ENCODE measurements around the gene FAM43A. TPM values are rescaled to one million over a fixed set of nuclear protein-coding genes. Genes with fewer than 3 reads are reported as not detected.

FAM43A gene
- total and polyA plus RNA-seq, 12 donors = 8.9 to 61.7 (median 17.8) TPM

- H3K27ac ChIP-seq = peak overlapping the region in 9 of 10 donors; percentile 76 to 96 (median 88)
- no peaks in the 10 kb centered on the region for H3K9me3 ChIP-seq
- DNase-seq (no peak), ATAC-seq (no peak)
- peaks cover 0 to 16% (median 0%) of the 10 kb centered on the region in 9 donors for H3K36me3 ChIP-seq
- 51 to 54% methylated on average over 6 of the region's 6 CpGs for WGBS, 2 donors
- H3K4me3 ChIP-seq = peak overlapping the region in 9 of 10 donors; percentile 60 to 98 (median 85)
- H3K4me1 ChIP-seq = peaks cover 12 to 66% (median 52%) of the 10 kb centered on the region in 9 donors
- TF ChIP-seq CTCF (IDR thresholded peaks at IDR 0.05) = no peak
- intact Hi-C loops (cut with DNase I) = loop anchor here in 9 of 10 donors (2.0 to 10.0 kb wide), 20 partner anchors 48 to 836 kb away; no protein-coding TSS in a partner anchor
- no peaks in the 10 kb centered on the region for H3K27me3 ChIP-seq
Measured at GRCh38 chr3:194688946-194689345, 3.3 kb downstream of the FAM43A start.

GRCh38 chr3:194689493-194689944 lies 3.8 kb downstream of the FAM43A start:
- Histone ChIP-seq H3K4me1 (peaks cover 12 to 64% (median 52%) of the 10 kb centered on the region in 9 donors), H3K27ac (peak overlapping the region in 9 of 10 donors; percentile 76 to 96 (median 88)), H3K4me3 (peak overlapping the region in 7 of 10 donors; percentile 68 to 98 (median 86)), H3K9me3 (no peaks in the 10 kb centered on the region), H3K27me3 (no peaks in the 10 kb centered on the region), H3K36me3 (peaks cover 0 to 16% (median 0%) of the 10 kb centered on the region in 9 donors)
- peak; percentile 33 to 34 for DNase-seq
- TF ChIP-seq CTCF (IDR thresholded peaks at IDR 0.05) = no peak
- WGBS, 2 donors = 34 to 55% methylated on average over 9 of the region's 9 CpGs
- intact Hi-C loops (cut with DNase I) = loop anchor here in 9 of 10 donors (2.0 to 10.0 kb wide), 20 partner anchors 48 to 835 kb away; no protein-coding TSS in a partner anchor
- no peak for ATAC-seq

GRCh38 chr3:194690501-194691372 lies 5.1 kb downstream of the FAM43A start:
- H3K4me1 ChIP-seq = peaks cover 12 to 59% (median 42%) of the 10 kb centered on the region in 9 donors
- no peak overlapping the region for H3K4me3 ChIP-seq
- H3K9me3 ChIP-seq = no peaks in the 10 kb centered on the region
- no peak for TF ChIP-seq CTCF (IDR thresholded peaks at IDR 0.05)
- WGBS, 2 donors = 39% methylated on average over 8 of the region's 8 CpGs
- H3K36me3 ChIP-seq = peaks cover 0 to 16% (median 0%) of the 10 kb centered on the region in 9 donors
- no peak for ATAC-seq
- intact Hi-C loops (cut with DNase I) = loop anchor here in 5 of 10 donors (5.0 to 10.0 kb wide), 4 partner anchors 47 to 274 kb away; no protein-coding TSS in a partner anchor
- peak in 1 of 2 donors; percentile 29 for DNase-seq
- H3K27me3 ChIP-seq = no peaks in the 10 kb centered on the region
- peak overlapping the region in 6 of 10 donors; percentile 12 to 96 (median 33) for H3K27ac ChIP-seq

All from heart right ventricle (tissue), 16 donors.